ENCODE results near the gene GGN.

Gene GGN

GRCh38 chr19:38389101-38389925 is 1.5 kb upstream of the GGN start:
- in situ Hi-C loops (cut with MboI; ENCODE audit: low sequenced_read_pairs) = no loop called here

GRCh38 chr19:38388349-38389100 is 691 bp upstream of the GGN start, which contains the start of gene SPRED3:
Gene SPRED3, plus strand, starts transcription at chr19:38388697. Its CDS starts 1,606 bp downstream, at chr19:38390303.
- in situ Hi-C loops (cut with MboI; ENCODE audit: low sequenced_read_pairs) = no loop called here

GRCh38 chr19:38386971-38387549 is 774 bp downstream of the GGN start:
- in situ Hi-C loops (cut with MboI; ENCODE audit: low sequenced_read_pairs) = no loop called here

GRCh38 chr19:38386300-38386970 is 1.4 kb downstream of the GGN start:
- in situ Hi-C loops (cut with MboI; ENCODE audit: low sequenced_read_pairs) = no loop called here

- in situ Hi-C loops (cut with MboI; ENCODE audit: low sequenced_read_pairs) = no loop called here
Measured at GRCh38 chr19:38385804-38386257, 2.0 kb downstream of the GGN start.

GRCh38 chr19:38385057-38385803 is 2.6 kb downstream of the GGN start:
- in situ Hi-C loops (cut with MboI; ENCODE audit: low sequenced_read_pairs) = no loop called here

- in situ Hi-C loops (cut with MboI; ENCODE audit: low sequenced_read_pairs) = no loop called here
Measured at GRCh38 chr19:38384209-38385027, 3.4 kb downstream of the GGN start.

GRCh38 chr19:38383743-38384142 is 4.1 kb downstream of the GGN start:
- in situ Hi-C loops (cut with MboI; ENCODE audit: low sequenced_read_pairs) = no loop called here

- in situ Hi-C loops (cut with MboI; ENCODE audit: low sequenced_read_pairs) = no loop called here
Measured at GRCh38 chr19:38383184-38383583, 4.7 kb downstream of the GGN start.

GRCh38 chr19:38381138-38381537 is 6.7 kb downstream of the GGN start:
- in situ Hi-C loops (cut with MboI; ENCODE audit: low sequenced_read_pairs) = no loop called here

GRCh38 chr19:38378866-38379265 is 9.0 kb downstream of the GGN start:
- in situ Hi-C loops (cut with MboI; ENCODE audit: low sequenced_read_pairs) = no loop called here

- in situ Hi-C loops (cut with MboI; ENCODE audit: low sequenced_read_pairs) = no loop called here
Measured at GRCh38 chr19:38377052-38377451, 10.8 kb downstream of the GGN start.

GRCh38 chr19:38376576-38376975 is 11.3 kb downstream of the GGN start:
- in situ Hi-C loops (cut with MboI; ENCODE audit: low sequenced_read_pairs) = no loop called here

GRCh38 chr19:38375748-38376147 is 12.1 kb downstream of the GGN start:
- in situ Hi-C loops (cut with MboI; ENCODE audit: low sequenced_read_pairs) = no loop called here

- in situ Hi-C loops (cut with MboI; ENCODE audit: low sequenced_read_pairs) = no loop called here
Measured at GRCh38 chr19:38375098-38375493, 12.7 kb downstream of the GGN start.

GRCh38 chr19:38374332-38375097 is 13.3 kb downstream of the GGN start, which contains the start of gene PSMD8:
Gene PSMD8, plus strand, starts transcription at chr19:38374571. Its CDS starts 31 bp downstream, at chr19:38374602.
- in situ Hi-C loops (cut with MboI; ENCODE audit: low sequenced_read_pairs) = no loop called here

GRCh38 chr19:38373907-38374331 is 13.9 kb downstream of the GGN start:
- in situ Hi-C loops (cut with MboI; ENCODE audit: low sequenced_read_pairs) = no loop called here

GRCh38 chr19:38371081-38371480 is 16.8 kb downstream of the GGN start:
- in situ Hi-C loops (cut with MboI; ENCODE audit: low sequenced_read_pairs) = no loop called here

GRCh38 chr19:38370299-38370698 is 17.5 kb downstream of the GGN start:
- in situ Hi-C loops (cut with MboI; ENCODE audit: low sequenced_read_pairs) = no loop called here
